Stimulated activated effector memory CD8-positive, alpha-beta T cell treated with anti-CD3 and anti-CD28 coated beads, Interleukin-12 subunit alpha, Interleukin-12 subunit beta, amount 100 ng/mL, for 72 hours (primary cell): Measurements from ENCODE around the gene TXNDC17.

ENCODE experiments used
- ATAC-seq: fragments of 150-1000 bp; cut with Tn5 transposase; 2 replicates; pipeline ENCODE4 v1.10.0; 2021
- DNase-seq, 2 donors: peaks; one replicate each; pipeline ENCODE4 v3.0.0; 2021 to 2022; ENCODE audit warnings: low spot score in 2 of 2
- H3K27ac Mint-ChIP-seq: one replicate; pipeline ENCODE4 v1.8.0; 2022; ENCODE audit warnings: mild to moderate bottlenecking, mixed read lengths
- H3K36me3 Mint-ChIP-seq: one replicate; pipeline ENCODE4 v1.8.0; 2022; ENCODE audit warnings: mild to moderate bottlenecking, mixed read lengths
- H3K4me1 Mint-ChIP-seq: one replicate; pipeline ENCODE4 v1.8.0; 2022; ENCODE audit warnings: mixed read lengths
- H3K4me3 Mint-ChIP-seq: one replicate; pipeline ENCODE4 v1.8.0; 2022; ENCODE audit warnings: mild to moderate bottlenecking, mixed read lengths
- H3K9me3 Mint-ChIP-seq: one replicate; pipeline ENCODE4 v1.8.0; 2022; ENCODE audit warnings: mixed read lengths

Gene TXNDC17

DNA sequence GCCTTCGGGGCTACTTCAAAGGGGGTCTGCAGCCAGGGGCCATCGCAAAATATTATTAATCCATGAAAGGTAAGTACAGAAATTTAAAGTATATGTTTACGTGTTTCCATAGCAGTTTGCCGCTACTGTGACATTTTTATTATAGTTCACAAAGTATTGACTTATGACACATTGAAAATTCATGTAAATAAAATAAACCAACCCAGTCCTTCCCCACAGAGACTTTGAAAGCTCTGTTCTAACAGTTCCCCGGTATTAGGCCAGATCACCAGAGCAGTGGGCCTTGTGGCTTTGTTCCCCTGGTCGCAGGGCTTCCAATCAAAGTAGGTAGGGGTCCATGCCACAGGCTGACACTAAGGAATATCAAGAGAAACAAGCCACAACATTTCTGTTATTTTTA is 14.2 kb upstream of the TXNDC17 start:
- H3K27ac Mint-ChIP-seq: no peak overlapping the region
- DNase-seq (no peak), ATAC-seq (no peak)
- H3K4me1 Mint-ChIP-seq: peaks cover 6% of the 10 kb centered on the region
- peaks cover 97% of the 10 kb centered on the region for H3K36me3 Mint-ChIP-seq
- H3K4me3 Mint-ChIP-seq: no peak overlapping the region
- H3K9me3 Mint-ChIP-seq: no peaks in the 10 kb centered on the region

DNA sequence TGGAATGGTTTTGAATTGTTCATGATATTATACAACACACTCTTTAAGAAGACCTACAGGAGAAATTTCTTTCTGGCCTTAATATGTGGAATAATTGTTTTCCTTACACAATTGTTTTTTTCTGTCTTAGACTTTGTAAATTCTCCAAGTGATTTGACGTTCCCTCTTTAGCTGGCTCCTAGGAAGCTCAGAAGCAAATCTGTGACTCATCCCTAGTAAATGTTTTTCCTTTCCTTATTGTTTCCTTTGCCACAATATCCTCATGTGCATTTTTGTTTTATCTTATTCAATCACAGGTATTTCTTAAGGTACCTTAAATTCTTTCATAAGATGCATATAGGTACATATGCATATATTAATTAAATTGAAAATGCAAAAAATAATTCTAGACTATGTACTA is 13.8 kb upstream of the TXNDC17 start:
- DNase-seq: no peak
- no peak for ATAC-seq
- peaks cover 6% of the 10 kb centered on the region for H3K4me1 Mint-ChIP-seq
- H3K9me3 Mint-ChIP-seq: no peaks in the 10 kb centered on the region
- no peak overlapping the region for H3K4me3 Mint-ChIP-seq
- H3K36me3 Mint-ChIP-seq: peaks cover 97% of the 10 kb centered on the region
- no peak overlapping the region for H3K27ac Mint-ChIP-seq

DNA sequence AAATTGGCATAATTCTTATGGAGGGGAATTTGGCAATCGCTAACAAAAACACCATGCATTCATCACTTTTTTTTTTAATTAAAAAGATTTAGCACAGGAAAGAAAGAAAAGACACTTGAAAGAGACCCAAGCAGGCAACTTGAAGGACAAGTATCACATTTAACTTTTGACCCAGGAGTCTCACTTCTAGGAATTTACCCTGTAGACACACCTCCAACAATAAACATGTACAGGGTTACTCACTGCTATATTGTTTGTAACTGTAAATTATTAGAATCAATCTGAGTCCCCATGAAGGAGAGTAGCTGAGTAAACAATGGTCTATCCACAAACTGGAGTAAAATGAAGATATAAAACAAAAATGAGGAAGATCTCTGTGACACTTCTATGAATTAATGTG is 10.5 kb upstream of the TXNDC17 start:
- ATAC-seq: no peak
- H3K36me3 Mint-ChIP-seq: peaks cover 96% of the 10 kb centered on the region
- H3K4me1 Mint-ChIP-seq: peaks cover 6% of the 10 kb centered on the region
- no peak overlapping the region for H3K27ac Mint-ChIP-seq
- H3K9me3 Mint-ChIP-seq: no peaks in the 10 kb centered on the region
- H3K4me3 Mint-ChIP-seq: no peak overlapping the region
- no peak for DNase-seq

DNA sequence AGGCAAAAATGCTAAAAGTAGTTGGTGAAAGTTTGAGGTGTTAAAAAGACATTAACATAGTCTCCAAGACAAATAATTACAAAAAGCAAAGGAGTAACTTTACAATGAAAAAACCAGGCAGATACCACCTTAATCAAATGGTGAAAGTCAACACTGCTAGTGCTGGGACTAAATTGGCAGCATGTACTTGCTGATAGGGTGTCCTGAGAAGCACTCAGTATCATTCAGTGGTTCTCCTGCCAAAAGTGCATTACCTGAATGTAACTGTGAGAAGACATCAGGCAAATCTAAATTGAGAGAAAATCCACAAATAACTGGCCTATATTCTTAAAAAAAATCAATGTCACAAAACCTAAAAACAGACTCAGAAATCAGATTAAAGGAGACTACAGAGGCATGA is 8.3 kb upstream of the TXNDC17 start:
- H3K36me3 Mint-ChIP-seq: peaks cover 76% of the 10 kb centered on the region
- no peaks in the 10 kb centered on the region for H3K9me3 Mint-ChIP-seq
- ATAC-seq (no peak), DNase-seq (no peak)
- H3K4me1 Mint-ChIP-seq: peaks cover 19% of the 10 kb centered on the region
- no peak overlapping the region for H3K4me3 Mint-ChIP-seq
- H3K27ac Mint-ChIP-seq: no peak overlapping the region

DNA sequence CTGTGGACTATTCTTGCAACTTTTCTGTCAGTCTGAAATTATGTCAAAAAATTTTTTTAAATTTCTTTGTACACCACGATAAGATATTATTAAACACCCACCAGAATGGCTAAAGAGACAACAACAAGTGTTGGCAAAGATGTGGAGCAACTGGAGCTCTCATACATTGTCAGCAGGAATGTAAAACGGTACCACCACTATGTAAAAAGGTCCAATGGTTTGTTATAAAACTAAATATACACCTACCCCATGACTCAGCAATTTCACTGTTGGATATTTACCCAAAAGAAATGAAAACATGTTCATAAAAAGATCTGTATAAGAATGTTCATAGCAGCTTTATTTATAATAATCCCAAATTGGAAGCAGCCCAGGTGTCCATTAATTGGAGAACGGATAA is 7.6 kb upstream of the TXNDC17 start:
- no peak overlapping the region for H3K27ac Mint-ChIP-seq
- ATAC-seq: no peak
- H3K4me1 Mint-ChIP-seq: peaks cover 26% of the 10 kb centered on the region
- peaks cover 68% of the 10 kb centered on the region for H3K36me3 Mint-ChIP-seq
- DNase-seq: no peak
- H3K9me3 Mint-ChIP-seq: no peaks in the 10 kb centered on the region
- no peak overlapping the region for H3K4me3 Mint-ChIP-seq

DNA sequence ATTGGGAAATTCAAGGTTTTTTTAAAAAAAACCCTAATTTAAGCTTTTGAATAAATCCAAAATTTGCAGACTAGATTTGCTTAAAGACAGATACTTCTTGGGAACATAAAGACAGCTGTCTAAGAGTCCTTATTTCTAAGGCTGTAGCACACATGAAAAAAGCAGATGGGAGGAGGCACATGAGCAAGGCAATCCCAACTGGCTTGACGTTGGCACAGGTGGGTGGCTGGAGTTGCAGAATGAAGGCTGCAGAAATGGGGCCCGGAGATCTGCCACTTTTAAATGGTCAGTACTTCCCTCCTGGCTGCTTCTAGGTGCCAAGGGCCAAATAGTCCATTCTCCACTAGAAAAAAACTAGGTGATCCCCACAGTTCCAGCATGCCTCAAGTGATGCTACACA is 4.8 kb upstream of the TXNDC17 start:
- Mint-ChIP-seq H3K4me3 (no peak overlapping the region), H3K36me3 (peaks cover 61% of the 10 kb centered on the region), H3K9me3 (no peaks in the 10 kb centered on the region), H3K27ac (no peak overlapping the region), H3K4me1 (peaks cover 44% of the 10 kb centered on the region)
- DNase-seq (no peak), ATAC-seq (no peak)

DNA sequence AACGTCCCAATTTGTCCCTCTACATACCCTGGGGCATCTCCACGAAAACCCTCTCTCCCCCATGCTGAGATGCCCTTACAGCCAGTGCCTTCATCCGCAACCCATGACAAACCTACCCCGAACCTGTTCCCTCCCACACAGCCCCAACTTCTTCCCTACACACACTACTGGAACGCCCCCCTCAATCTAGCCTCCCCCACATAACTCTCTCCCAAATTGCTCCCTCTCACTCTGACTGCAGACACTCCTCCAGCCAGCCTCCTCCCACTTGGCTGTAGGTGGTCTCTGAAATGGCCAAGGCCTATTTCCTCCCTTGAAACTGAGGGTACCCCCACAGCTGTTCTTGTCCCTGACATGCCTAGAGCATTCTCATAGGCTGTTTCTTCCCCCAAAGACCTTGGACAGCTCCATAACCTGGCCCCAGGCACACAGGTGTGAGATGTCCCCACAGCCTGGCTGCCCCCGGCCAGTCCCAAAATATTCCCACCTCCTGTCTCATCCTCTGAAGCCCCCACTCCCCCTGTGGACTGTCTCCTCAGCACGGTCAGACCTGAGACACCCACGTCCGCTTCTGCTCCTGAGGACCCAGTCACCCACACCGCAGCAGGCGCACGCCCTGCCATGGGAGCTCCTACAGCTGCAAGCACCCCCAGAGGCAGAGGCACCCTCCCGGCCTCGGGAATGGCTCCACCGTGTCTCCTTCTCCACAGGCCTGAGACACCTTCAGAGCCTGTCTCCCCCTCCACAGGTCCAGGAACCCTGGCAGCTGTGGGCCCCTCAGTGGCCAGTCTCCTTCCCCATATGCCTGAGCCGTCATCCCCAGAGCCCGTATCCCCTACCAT is 4.0 kb upstream of the TXNDC17 start:
- Mint-ChIP-seq H3K27ac (peak overlapping the region; percentile 96), H3K36me3 (peaks cover 61% of the 10 kb centered on the region), H3K4me3 (peak overlapping the region; percentile 90), H3K9me3 (no peaks in the 10 kb centered on the region), H3K4me1 (peaks cover 39% of the 10 kb centered on the region)
- ATAC-seq (no peak), DNase-seq (no peak)

DNA sequence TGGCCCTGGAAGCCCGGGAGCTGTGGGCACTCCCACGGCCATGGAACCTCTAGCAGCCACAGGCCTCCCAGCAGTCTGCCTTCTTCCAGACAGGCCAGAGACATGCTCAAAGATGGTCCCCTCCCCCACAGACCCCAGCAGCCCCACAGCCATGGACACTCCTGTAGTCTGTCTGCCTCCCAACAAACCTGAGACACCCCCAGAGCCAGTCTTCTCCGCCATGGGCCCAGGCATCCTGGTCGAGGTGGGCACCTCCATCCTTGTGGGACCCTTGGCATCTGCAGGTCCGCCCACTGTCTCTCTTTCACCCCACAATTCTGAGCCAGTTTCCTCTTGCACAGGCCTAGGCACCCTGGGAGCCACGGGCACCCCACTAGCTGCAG is 3.4 kb upstream of the TXNDC17 start:
- Mint-ChIP-seq H3K4me3 (peak overlapping the region; percentile 90), H3K4me1 (peaks cover 43% of the 10 kb centered on the region), H3K36me3 (peaks cover 60% of the 10 kb centered on the region), H3K27ac (peak overlapping the region; percentile 96), H3K9me3 (no peaks in the 10 kb centered on the region)
- ATAC-seq (no peak), DNase-seq (no peak)

DNA sequence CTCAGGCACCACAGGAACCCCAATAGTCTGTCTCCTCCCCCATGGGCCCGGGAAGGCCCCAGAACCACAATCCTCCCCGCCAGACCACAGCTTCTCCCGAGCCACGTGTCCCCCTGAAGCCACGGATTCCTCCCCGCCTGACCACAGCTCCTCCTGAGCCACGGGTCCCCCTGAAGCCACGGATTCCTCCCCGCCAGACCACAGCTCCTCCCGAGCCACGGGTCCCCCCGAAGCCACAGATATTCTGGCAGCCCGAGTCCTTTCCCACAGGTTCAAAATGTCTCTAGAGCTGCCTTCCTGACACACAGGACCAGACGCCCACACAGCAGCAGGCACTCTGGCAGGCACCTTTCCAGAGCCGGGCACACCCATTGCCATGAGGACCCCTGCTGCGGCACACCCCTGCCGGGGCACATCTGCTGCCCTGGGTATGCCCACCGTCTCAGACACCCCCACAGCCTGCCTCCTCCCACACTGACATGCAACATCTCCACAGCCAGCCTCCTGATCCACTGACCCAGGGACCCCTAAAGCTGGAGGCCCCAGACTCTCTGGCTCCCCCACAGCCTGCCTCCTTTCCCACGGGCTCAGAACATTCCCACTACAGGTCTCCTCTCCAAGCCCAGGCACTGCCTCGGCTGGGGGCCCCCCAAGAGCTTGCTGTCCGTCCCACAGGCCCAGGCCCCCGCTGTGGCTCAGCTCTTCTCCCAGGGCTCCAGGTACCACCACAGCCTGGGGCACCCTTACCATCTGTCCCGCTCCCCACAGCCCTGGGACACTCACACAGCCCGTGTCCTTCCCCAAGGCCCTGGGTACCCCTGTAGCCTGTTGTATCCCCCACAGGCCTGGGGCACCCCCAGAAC is 2.6 kb upstream of the TXNDC17 start:
- DNase-seq (no peak), ATAC-seq (no peak)
- Mint-ChIP-seq H3K36me3 (peaks cover 60% of the 10 kb centered on the region), H3K4me3 (peak overlapping the region; percentile 90), H3K9me3 (no peaks in the 10 kb centered on the region), H3K27ac (peak overlapping the region; percentile 96), H3K4me1 (peaks cover 50% of the 10 kb centered on the region)

DNA sequence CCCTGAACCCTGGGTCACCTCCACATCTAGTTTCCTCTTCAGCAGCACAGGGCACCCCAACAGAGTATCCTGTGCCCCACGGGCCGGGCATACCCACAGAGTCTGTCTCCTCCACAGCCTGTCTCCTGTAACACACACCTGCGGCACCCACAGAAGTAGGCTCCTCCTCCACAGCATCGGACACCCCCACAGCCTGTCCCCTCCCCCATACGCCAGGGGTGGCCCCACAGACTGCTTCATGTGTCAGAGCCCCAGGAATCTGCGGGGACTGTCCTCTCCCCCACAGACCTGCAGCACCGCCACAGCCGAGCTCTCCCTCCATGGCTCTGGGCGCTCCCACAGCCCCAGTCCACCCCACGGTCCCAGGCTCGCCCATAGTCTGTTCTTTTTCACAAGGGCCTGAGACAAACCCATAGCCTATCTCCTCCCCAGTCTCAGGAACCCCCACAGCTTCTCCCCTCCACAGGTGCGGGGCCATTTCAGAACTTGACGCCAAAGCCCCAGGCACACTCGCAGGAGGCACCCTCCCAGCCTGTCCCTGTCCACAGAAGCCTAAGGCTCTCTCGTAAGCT is 1.8 kb upstream of the TXNDC17 start:
- Mint-ChIP-seq H3K36me3 (peaks cover 60% of the 10 kb centered on the region), H3K4me3 (peak overlapping the region; percentile 90), H3K9me3 (no peaks in the 10 kb centered on the region), H3K4me1 (peaks cover 59% of the 10 kb centered on the region), H3K27ac (peak overlapping the region; percentile 96)
- DNase-seq (no peak), ATAC-seq (no peak)

DNA sequence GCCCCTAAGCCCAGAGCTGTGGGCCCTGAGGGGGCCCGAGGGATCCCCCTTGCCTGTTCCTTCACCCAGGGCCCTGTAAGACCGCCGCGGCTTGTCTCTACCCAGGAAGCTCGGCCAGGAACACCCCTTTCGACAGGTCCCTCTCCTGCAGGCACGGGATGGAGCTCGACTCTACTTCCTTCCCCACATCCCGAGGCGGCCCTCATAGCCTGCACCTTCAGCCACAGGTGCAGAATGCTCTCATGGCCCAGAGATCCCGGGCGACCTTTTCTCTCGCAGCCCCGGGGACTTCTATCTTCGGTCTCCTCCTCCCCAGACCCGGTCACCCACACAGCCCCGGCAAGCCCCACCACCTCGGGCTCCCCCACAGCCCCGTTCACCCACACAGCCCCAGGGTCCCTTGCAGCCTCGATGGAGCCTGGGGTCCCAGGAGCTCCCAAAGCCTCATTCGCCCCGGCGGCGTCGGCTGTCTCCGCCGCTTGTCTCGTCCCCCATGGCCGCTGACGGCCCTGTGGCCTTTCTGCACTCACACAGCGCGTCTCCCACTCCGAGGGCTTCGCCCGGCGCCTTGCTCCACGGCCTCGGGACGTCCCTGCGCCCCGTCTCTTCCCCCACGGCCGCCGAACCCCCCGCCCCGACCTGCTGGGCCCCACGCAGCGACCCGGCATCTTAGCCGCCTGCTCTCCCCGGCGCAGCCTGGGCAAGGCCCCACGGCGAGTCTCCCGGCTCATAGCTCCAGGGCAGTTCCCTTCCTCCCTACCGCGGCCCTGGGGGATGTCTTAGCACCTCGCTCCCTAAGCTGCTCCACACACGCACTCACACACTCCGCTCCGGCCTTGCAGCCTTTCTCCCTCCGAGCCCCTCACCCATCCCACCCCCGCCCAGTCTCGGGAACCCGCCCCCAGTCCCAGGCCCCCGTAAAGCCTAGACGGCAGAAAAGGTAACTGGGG is 999 bp upstream of the TXNDC17 start:
- ATAC-seq (peak; percentile 39), DNase-seq (peak in 1 of 2 donors; percentile 60)
- peak overlapping the region; percentile 96 for H3K27ac Mint-ChIP-seq
- H3K9me3 Mint-ChIP-seq: no peaks in the 10 kb centered on the region
- peaks cover 60% of the 10 kb centered on the region for H3K36me3 Mint-ChIP-seq
- peak overlapping the region; percentile 90 for H3K4me3 Mint-ChIP-seq
- H3K4me1 Mint-ChIP-seq: peaks cover 66% of the 10 kb centered on the region

DNA sequence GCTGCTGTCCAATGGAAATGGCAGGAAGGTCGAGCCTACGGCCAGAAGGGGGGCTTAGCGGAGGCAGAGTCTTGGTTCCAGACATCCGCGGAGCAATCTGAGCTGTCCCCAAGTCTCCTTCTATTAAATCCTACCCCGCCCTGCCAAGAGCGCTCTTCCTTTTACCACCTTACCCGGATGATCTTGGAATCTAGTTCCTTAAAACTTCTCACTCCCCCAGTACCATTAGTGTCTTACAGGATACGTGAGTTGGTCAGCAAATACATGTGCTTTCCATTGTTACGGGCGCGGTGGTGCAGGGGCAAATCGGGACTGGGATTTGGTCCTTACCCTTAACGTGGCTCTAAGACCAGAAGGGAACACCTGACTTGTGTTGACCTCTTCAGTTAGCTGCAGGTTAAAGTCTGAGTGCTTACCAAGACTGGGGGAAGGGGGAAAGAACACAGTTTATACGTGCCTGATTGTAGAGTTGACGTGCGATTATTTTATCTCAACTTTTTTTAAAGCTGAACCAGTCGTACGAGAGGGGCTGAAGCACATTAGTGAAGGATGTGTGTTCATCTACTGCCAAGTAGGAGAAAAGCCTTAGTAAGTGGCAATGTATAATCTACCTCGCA is 495 bp downstream of the TXNDC17 start:
- no peak for ATAC-seq
- Mint-ChIP-seq H3K9me3 (no peaks in the 10 kb centered on the region), H3K4me3 (peak overlapping the region; percentile 90), H3K36me3 (peaks cover 71% of the 10 kb centered on the region), H3K27ac (peak overlapping the region; percentile 96), H3K4me1 (peaks cover 78% of the 10 kb centered on the region)
- DNase-seq: peak in 1 of 2 donors; percentile 69

DNA sequence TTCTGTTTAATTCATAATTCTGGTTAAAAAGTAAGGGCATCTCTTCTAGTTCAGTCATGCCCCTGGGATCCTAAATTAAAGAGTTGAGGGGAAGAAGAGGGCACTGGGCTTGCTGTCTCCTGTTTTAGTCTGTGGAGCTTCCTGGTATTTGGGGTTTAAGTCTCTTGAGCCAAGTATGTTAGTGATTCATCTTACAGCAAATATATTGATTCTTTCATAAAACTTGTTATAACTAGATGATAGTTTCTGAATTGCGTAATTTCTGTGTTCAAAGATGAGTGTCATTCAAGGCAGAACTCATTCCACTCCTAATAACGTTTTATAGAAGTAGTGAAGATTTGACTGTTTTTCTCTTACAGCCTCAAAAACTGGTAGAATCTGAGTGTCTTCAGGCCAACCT is 1.7 kb downstream of the TXNDC17 start:
- Mint-ChIP-seq H3K36me3 (peaks cover 81% of the 10 kb centered on the region), H3K9me3 (no peaks in the 10 kb centered on the region), H3K27ac (peak overlapping the region; percentile 92), H3K4me3 (peak overlapping the region; percentile 90), H3K4me1 (peaks cover 73% of the 10 kb centered on the region)
- ATAC-seq (peak; percentile 42), DNase-seq (no peak)

DNA sequence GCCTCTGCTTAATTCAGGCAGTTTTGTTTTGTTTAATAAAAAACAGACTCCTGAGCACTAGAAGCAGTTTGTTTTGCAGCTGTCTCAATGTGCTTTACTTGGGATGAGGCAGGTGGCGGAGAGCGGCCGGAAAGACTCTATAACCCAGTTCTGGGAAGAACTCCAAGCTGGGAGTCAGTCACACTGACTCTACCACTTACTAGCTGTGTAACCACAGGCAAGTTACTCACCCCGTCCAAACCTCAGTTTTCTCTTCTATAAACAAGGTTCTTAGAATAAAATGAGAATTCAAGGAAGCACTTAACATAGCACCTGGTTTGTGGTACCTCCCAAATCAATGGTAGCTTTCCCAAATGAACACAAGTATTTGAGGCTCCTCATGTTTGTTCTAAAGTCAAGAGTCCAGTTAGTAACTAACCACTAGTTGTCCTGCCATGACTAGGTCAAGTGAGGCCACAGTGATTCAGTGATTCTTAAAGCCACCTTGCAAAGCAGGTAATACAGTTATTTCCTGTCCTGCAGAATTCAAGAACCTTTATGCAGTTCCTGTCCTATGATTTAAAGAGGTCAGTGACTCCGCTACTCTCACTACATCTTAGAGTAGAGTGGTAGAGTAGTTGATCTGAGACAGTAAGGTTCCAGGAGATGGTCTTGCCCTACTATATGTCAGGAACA is 2.7 kb downstream of the TXNDC17 start:
- Mint-ChIP-seq H3K9me3 (no peaks in the 10 kb centered on the region), H3K4me3 (peak overlapping the region; percentile 90), H3K4me1 (peaks cover 73% of the 10 kb centered on the region), H3K36me3 (peaks cover 91% of the 10 kb centered on the region), H3K27ac (peak overlapping the region; percentile 92)
- ATAC-seq (peak; percentile 47), DNase-seq (no peak)
